ENCODE measurements around the gene CIT.

DNA sequence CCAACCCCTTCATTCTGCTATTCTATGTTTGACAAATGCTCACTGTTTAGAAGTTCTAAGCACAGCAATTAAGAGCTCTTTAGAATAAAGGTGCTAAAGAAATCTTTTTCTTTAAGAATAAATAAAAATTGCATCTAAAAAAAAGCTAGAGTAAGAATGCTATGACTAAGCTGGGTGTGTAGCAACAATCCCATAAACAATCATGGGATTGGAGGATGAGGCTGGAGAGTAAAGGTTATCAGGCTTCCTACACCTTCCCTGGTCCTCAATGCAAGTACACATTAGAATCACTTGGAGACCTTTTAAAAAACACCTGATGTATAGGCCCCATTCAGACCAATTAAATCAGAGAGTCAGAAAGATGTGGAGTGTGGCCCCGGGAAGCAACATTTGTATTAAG lies 88.3 kb downstream of the CIT start:
- TF ChIP-seq TAF1 (IDR thresholded peaks at IDR 0.05; ENCODE audit: low read depth, low read length) (no peak), POLR2AphosphoS5 (IDR thresholded peaks at IDR 0.05; ENCODE audit: low read depth, low read length) (no peak), POLR2A (IDR thresholded peaks at IDR 0.05; ENCODE audit: low read depth, low read length) (no peak), POU2F2 (IDR thresholded peaks at IDR 0.05; ENCODE audit: low read depth, low read length) (no peak), PAX5 (IDR thresholded peaks at IDR 0.05; ENCODE audit: insufficient read depth, low read length, severe bottlenecking) (no peak), SPI1 (IDR thresholded peaks at IDR 0.05; ENCODE audit: low read depth, low read length) (no peak)

All from GM12891 (cell line).